HUES64 (cell line): ENCODE results near the gene CPLX3.

Experiments used
- H3K27ac ChIP-seq: 2 replicates; pipeline ENCODE4 v1.7.0; 2013; ENCODE audit warnings: low read depth, low read length, inconsistent platforms
- H3K27me3 ChIP-seq: 2 replicates; pipeline ENCODE4 v1.6.1; 2013; ENCODE audit warnings: mild to moderate bottlenecking, low read length; ENCODE audit not compliant: insufficient read depth
- H3K36me3 ChIP-seq: 2 replicates; pipeline ENCODE4 v1.6.1; 2013; ENCODE audit warnings: mild to moderate bottlenecking, low read length; ENCODE audit not compliant: insufficient read depth
- H3K4me1 ChIP-seq: 2 replicates; pipeline ENCODE4 v1.6.1; 2013; ENCODE audit warnings: mild to moderate bottlenecking, low read length, moderate library complexity; ENCODE audit not compliant: insufficient read depth
- H3K4me3 ChIP-seq: 2 replicates; pipeline ENCODE4 v1.5.1; 2013; ENCODE audit warnings: mild to moderate bottlenecking, low read length, moderate library complexity
- H3K9ac ChIP-seq: 2 replicates; pipeline ENCODE4 v1.6.1; 2013; ENCODE audit warnings: mild to moderate bottlenecking, low read depth, low read length
- H3K9me3 ChIP-seq: 2 replicates; pipeline ENCODE4 v1.6.1; 2013; ENCODE audit warnings: low read depth, low read length; ENCODE audit not compliant: insufficient read depth
- WGBS: fragments of 150-250, 120-280 bp; methylation state at CpG from one replicate; pipeline ENCODE4 v1.1.7; 2013; ENCODE audit warnings: missing lambda C conversion rate; 5-methylcytosine and 5-hydroxymethylcytosine counted together

Gene CPLX3

GRCh38 chr15:74878273-74878672 lies 51.8 kb downstream of the CPLX3 start:
- Histone ChIP-seq H3K4me1 (no peaks in the 10 kb centered on the region), H3K36me3 (no peaks in the 10 kb centered on the region), H3K9me3 (peaks cover 15% of the 10 kb centered on the region), H3K4me3 (no peak overlapping the region), H3K9ac (no peak overlapping the region), H3K27ac (no peak overlapping the region), H3K27me3 (no peaks in the 10 kb centered on the region)
- WGBS, result 75% methylated on average over 4 of the region's 4 CpGs
